OCI-LY7 (cell line): ENCODE measurements around the gene ATXN10. TPM values are rescaled to one million over a fixed set of nuclear protein-coding genes. Genes with fewer than 3 reads are reported as not detected.

Experiments
- BruUV-seq: library from RNA; stranded (reverse); fragments of 400-500 nt; replicated peaks from 2 replicates; lab custom pipeline; 2021; lab: Mats Ljungman, UMichigan
- CTCF ChIA-PET: fragments of 300-600 bp; sonication (Branson Sonifier 250); formaldehyde crosslinking; loops from one replicate; lab custom pipeline; 2022; ENCODE audit warnings: antibody characterized with exemption; ENCODE audit not compliant: unreplicated experiment; lab: Charles Lee
- POLR2A ChIA-PET: fragments of 300-600 bp; sonication (Branson Sonifier 250); formaldehyde crosslinking; loops from one replicate; lab custom pipeline; 2022; ENCODE audit warnings: antibody characterized with exemption; lab: Charles Lee
- DNase-seq: peaks from one replicate; pipeline ENCODE4 v3.0.0-alpha.2; 2015; ENCODE audit warnings: low spot score
- H2AFZ ChIP-seq: fragments of 200-600 bp; sonication (generic), shearing (Covaris generic); 2 replicates; pipeline ENCODE4 v1.6.1; 2014; ENCODE audit warnings: mild to moderate bottlenecking, antibody characterized with exemption, low read length, moderate library complexity
- H3K27ac ChIP-seq: fragments of 200-600 bp; sonication (generic); 2 replicates; pipeline ENCODE4 v1.5.1; 2014; ENCODE audit warnings: mixed run types, low read depth, mild to moderate bottlenecking, moderate library complexity, low read length, inconsistent platforms; ENCODE audit not compliant: poor library complexity, severe bottlenecking
- H3K36me3 ChIP-seq: fragments of 200-600 bp; sonication (generic); 2 replicates; pipeline ENCODE4 v1.6.1; 2014; ENCODE audit warnings: mild to moderate bottlenecking, antibody characterized with exemption, low read length, moderate library complexity, mixed read lengths; ENCODE audit not compliant: insufficient read depth
- H3K4me1 ChIP-seq: fragments of 200-600 bp; sonication (generic); 2 replicates; pipeline ENCODE4 v1.5.1; 2014; ENCODE audit warnings: mild to moderate bottlenecking, low read length; ENCODE audit not compliant: insufficient read depth, poor library complexity, severe bottlenecking
- H3K4me2 ChIP-seq: fragments of 200-600 bp; sonication (generic); 2 replicates; pipeline ENCODE4 v1.6.1; 2014; ENCODE audit warnings: mild to moderate bottlenecking, low read length
- H3K4me3 ChIP-seq: fragments of 200-600 bp; sonication (generic); 2 replicates; pipeline ENCODE4 v1.5.1; 2014; ENCODE audit warnings: mild to moderate bottlenecking, low read depth, low read length; ENCODE audit not compliant: poor library complexity, severe bottlenecking
- H3K79me2 ChIP-seq: fragments of 200-600 bp; sonication (generic); 2 replicates; pipeline ENCODE4 v1.6.1; 2016; ENCODE audit warnings: low read depth, mild to moderate bottlenecking, low read length, moderate library complexity, mixed read lengths; ENCODE audit not compliant: insufficient read depth
- H3K9me2 ChIP-seq: fragments of 200-600 bp; sonication (generic); 2 replicates; pipeline ENCODE4 v1.6.1; 2016; ENCODE audit warnings: mild to moderate bottlenecking, low read length, mixed read lengths; ENCODE audit not compliant: insufficient read depth
- H3K9me3 ChIP-seq: fragments of 200-600 bp; sonication (generic); 2 replicates; pipeline ENCODE4 v1.6.1; 2014; ENCODE audit warnings: mild to moderate bottlenecking, mixed run types, low read length, mixed read lengths
- H4K20me1 ChIP-seq: fragments of 200-600 bp; sonication (generic); 2 replicates; pipeline ENCODE4 v1.6.1; 2014; ENCODE audit warnings: mild to moderate bottlenecking, antibody characterized with exemption, low read length, moderate library complexity, mixed read lengths; ENCODE audit not compliant: insufficient read depth
- EZH2phosphoT487 ChIP-seq: fragments of 200-600 bp; sonication (generic); IDR thresholded peaks from 2 replicates; pipeline ENCODE4 v1.6.1; 2018; ENCODE audit warnings: low read depth, borderline replicate concordance, mild to moderate bottlenecking, mixed run types, antibody characterized with exemption, low read length, moderate library complexity, mixed read lengths
- intact Hi-C: fragments of 100-400 bp; cut with micrococcal nuclease; formaldehyde crosslinking; loops from one replicate; pipeline ENCODE4 v1.10.0; 2022; ENCODE audit not compliant: unreplicated experiment
- total RNA-seq, 2 experiments: library from RNA; depleted of rRNA in 1 of 2; stranded (reverse); fragments of >200 nt in 1 of 2; shearing (Covaris generic) in 1 of 2; gene quantifications; 2 replicates each; pipeline ENCODE4 v1.2.3, GENCODE V29; 2014 to 2022
- TF ChIP-seq, protein P1 (sequence below): fragments of 200-600 bp; sonication (generic); conservative IDR thresholded peaks from 2 replicates; pipeline ENCODE4 v1.5.1; 2014; ENCODE audit warnings: mild to moderate bottlenecking, antibody characterized with exemption, low read length, moderate library complexity, mixed read lengths

The ATXN10 gene
- total RNA-seq, 2 experiments from 2014 or later: 66.1 to 197 TPM

GRCh38 chr22:45698094-45698493 lies 26.5 kb downstream of the ATXN10 start:
- Histone ChIP-seq H3K27ac (no peak overlapping the region), H3K9me2 (no peaks in the 10 kb centered on the region), H3K9me3 (no peaks in the 10 kb centered on the region), H3K4me3 (no peak overlapping the region), H3K36me3 (peaks cover 95% of the 10 kb centered on the region), H4K20me1 (no peaks in the 10 kb centered on the region), H2AFZ (no peak overlapping the region), H3K79me2 (peaks cover 12% of the 10 kb centered on the region; the same call in 1 of the 2 replicates), H3K4me2 (no peak overlapping the region), H3K4me1 (peaks cover 10% of the 10 kb centered on the region)
- POLR2A ChIA-PET: interaction anchor here (0.6 kb wide), 1 partner anchor 124 kb away, joined by 5 read pairs; no protein-coding TSS in a partner anchor
- no TSS peak for BruUV-seq
- CTCF ChIA-PET: no interaction called here
- no peak for DNase-seq
- intact Hi-C loops: no loop called here
- no peak for TF ChIP-seq EZH2phosphoT487
- TF ChIP-seq, protein P1, sequence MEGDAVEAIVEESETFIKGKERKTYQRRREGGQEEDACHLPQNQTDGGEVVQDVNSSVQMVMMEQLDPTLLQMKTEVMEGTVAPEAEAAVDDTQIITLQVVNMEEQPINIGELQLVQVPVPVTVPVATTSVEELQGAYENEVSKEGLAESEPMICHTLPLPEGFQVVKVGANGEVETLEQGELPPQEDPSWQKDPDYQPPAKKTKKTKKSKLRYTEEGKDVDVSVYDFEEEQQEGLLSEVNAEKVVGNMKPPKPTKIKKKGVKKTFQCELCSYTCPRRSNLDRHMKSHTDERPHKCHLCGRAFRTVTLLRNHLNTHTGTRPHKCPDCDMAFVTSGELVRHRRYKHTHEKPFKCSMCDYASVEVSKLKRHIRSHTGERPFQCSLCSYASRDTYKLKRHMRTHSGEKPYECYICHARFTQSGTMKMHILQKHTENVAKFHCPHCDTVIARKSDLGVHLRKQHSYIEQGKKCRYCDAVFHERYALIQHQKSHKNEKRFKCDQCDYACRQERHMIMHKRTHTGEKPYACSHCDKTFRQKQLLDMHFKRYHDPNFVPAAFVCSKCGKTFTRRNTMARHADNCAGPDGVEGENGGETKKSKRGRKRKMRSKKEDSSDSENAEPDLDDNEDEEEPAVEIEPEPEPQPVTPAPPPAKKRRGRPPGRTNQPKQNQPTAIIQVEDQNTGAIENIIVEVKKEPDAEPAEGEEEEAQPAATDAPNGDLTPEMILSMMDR: no peak

GRCh38 chr22:45702981-45703380 lies 31.3 kb downstream of the ATXN10 start:
- no TSS peak for BruUV-seq

GRCh38 chr22:45703758-45704157 lies 32.1 kb downstream of the ATXN10 start:
- Histone ChIP-seq H3K9me3 (no peaks in the 10 kb centered on the region), H3K4me1 (no peaks in the 10 kb centered on the region), H3K4me3 (no peak overlapping the region), H3K36me3 (peaks cover 96% of the 10 kb centered on the region), H4K20me1 (no peaks in the 10 kb centered on the region), H3K79me2 (peaks cover 13% of the 10 kb centered on the region; the same call in 1 of the 2 replicates), H3K27ac (no peak overlapping the region), H2AFZ (no peak overlapping the region), H3K9me2 (no peaks in the 10 kb centered on the region), H3K4me2 (no peak overlapping the region)
- ChIA-PET POLR2A (no interaction called here), CTCF (no interaction called here)
- no TSS peak for BruUV-seq
- intact Hi-C loops: no loop called here
- no peak for DNase-seq
- TF ChIP-seq, protein P1: no peak
- TF ChIP-seq EZH2phosphoT487: no peak

More at GRCh38 chr22:45702981-45703380, 31.3 kb downstream of the ATXN10 start:
- no peaks in the 10 kb centered on the region for H4K20me1 ChIP-seq
- no peak overlapping the region for H3K4me3 ChIP-seq
- DNase-seq: no peak
- no peaks in the 10 kb centered on the region for H3K4me1 ChIP-seq
- no peaks in the 10 kb centered on the region for H3K9me2 ChIP-seq
- no peak overlapping the region for H3K4me2 ChIP-seq
- H3K36me3 ChIP-seq: peaks cover 96% of the 10 kb centered on the region
- intact Hi-C loops: no loop called here
- H3K9me3 ChIP-seq: no peaks in the 10 kb centered on the region
- peaks cover 21% of the 10 kb centered on the region; the same call in 1 of the 2 replicates for H3K79me2 ChIP-seq
- H2AFZ ChIP-seq: no peak overlapping the region
- ChIA-PET POLR2A (no interaction called here), CTCF (interaction anchor here (0.5 kb wide), 1 partner anchor 664 kb away, joined by 4 read pairs; no protein-coding TSS in a partner anchor)
- no peak for TF ChIP-seq EZH2phosphoT487
- TF ChIP-seq, protein P1: no peak
- no peak overlapping the region for H3K27ac ChIP-seq
